NCI-H1417 treated with DMSO at 0.1 percent for 48 hours (cell line): ENCODE data around the gene DLGAP5.

Experiments used
- DNase-seq: peaks from one replicate; lab custom pipeline; 2025; lab: John Stamatoyannopoulos, UW

Gene DLGAP5

GRCh38 chr14:55188686-55189295 lies 2.6 kb downstream of the DLGAP5 start:
- no peak for DNase-seq

GRCh38 chr14:55180434-55180833 lies 11.0 kb downstream of the DLGAP5 start:
- DNase-seq: no peak

GRCh38 chr14:55180006-55180405 lies 11.4 kb downstream of the DLGAP5 start:
- no peak for DNase-seq

GRCh38 chr14:55170526-55170925 lies 20.9 kb downstream of the DLGAP5 start:
- DNase-seq: no peak

GRCh38 chr14:55160989-55161388 lies 30.4 kb downstream of the DLGAP5 start:
- DNase-seq: no peak

GRCh38 chr14:55158412-55158811 lies 33.0 kb downstream of the DLGAP5 start:
- no peak for DNase-seq

- DNase-seq: no peak
These were observed 34.3 kb downstream of the DLGAP5 start for GRCh38 chr14:55157080-55157479.

- DNase-seq: no peak
These were observed 37.4 kb downstream of the DLGAP5 start for GRCh38 chr14:55153951-55154350.

- DNase-seq: no peak
These were observed 39.2 kb downstream of the DLGAP5 start for GRCh38 chr14:55152052-55152753.

GRCh38 chr14:55151601-55152000 lies 39.8 kb downstream of the DLGAP5 start:
- DNase-seq: no peak

GRCh38 chr14:55146425-55146824 lies 45.0 kb downstream of the DLGAP5 start:
- DNase-seq: no peak

GRCh38 chr14:55142466-55142865 lies 48.9 kb downstream of the DLGAP5 start:
- DNase-seq: no peak

- DNase-seq: no peak
These were observed 49.6 kb downstream of the DLGAP5 start for GRCh38 chr14:55141825-55142224.

- DNase-seq: no peak
These were observed 51.5 kb downstream of the DLGAP5 start for GRCh38 chr14:55139696-55140509.

- no peak for DNase-seq
These were observed 52.2 kb downstream of the DLGAP5 start for GRCh38 chr14:55139141-55139540.

GRCh38 chr14:55138091-55138490 lies 53.3 kb downstream of the DLGAP5 start:
- no peak for DNase-seq

- no peak for DNase-seq
These were observed 54.2 kb downstream of the DLGAP5 start for GRCh38 chr14:55136885-55137786.

- DNase-seq: no peak
These were observed 55.1 kb downstream of the DLGAP5 start for GRCh38 chr14:55136241-55136640.

GRCh38 chr14:55133416-55133815 lies 58.0 kb downstream of the DLGAP5 start:
- DNase-seq: no peak

- no peak for DNase-seq
These were observed 59.8 kb downstream of the DLGAP5 start for GRCh38 chr14:55131370-55132137.

- DNase-seq: no peak
These were observed 61.2 kb downstream of the DLGAP5 start for GRCh38 chr14:55130196-55130550.
